Measurements from ENCODE around the gene HDAC9.

The HDAC9 gene

GRCh38 chr7:18583305-18583704 is 87.8 kb downstream of the HDAC9 start:
- peaks cover 5% of the 10 kb centered on the region for H3K36me3 ChIP-seq (ENCODE audit: control insufficient read depth, low read length)
- H3K9me3 ChIP-seq (ENCODE audit: control insufficient read depth, insufficient read depth, low read length) = no peaks in the 10 kb centered on the region
- no peak overlapping the region for H3K27ac ChIP-seq (ENCODE audit: low read depth, low read length)
- no peaks in the 10 kb centered on the region for H3K4me1 ChIP-seq (ENCODE audit: control insufficient read depth, low read length)
- H3K4me2 ChIP-seq (ENCODE audit: low read length) = no peak overlapping the region
- no peaks in the 10 kb centered on the region for H3F3A ChIP-seq (ENCODE audit: control insufficient read depth, insufficient read depth)
- no peaks in the 10 kb centered on the region for H3K9me2 ChIP-seq (replicated peaks; ENCODE audit: control insufficient read depth, low read length)
- no peaks in the 10 kb centered on the region for H3K79me2 ChIP-seq (ENCODE audit: control insufficient read depth, low read length)
- no peak for TF ChIP-seq EZH2phosphoT487 (IDR thresholded peaks at IDR 0.05; ENCODE audit: borderline replicate concordance, low read length)
- TF ChIP-seq, protein P1, sequence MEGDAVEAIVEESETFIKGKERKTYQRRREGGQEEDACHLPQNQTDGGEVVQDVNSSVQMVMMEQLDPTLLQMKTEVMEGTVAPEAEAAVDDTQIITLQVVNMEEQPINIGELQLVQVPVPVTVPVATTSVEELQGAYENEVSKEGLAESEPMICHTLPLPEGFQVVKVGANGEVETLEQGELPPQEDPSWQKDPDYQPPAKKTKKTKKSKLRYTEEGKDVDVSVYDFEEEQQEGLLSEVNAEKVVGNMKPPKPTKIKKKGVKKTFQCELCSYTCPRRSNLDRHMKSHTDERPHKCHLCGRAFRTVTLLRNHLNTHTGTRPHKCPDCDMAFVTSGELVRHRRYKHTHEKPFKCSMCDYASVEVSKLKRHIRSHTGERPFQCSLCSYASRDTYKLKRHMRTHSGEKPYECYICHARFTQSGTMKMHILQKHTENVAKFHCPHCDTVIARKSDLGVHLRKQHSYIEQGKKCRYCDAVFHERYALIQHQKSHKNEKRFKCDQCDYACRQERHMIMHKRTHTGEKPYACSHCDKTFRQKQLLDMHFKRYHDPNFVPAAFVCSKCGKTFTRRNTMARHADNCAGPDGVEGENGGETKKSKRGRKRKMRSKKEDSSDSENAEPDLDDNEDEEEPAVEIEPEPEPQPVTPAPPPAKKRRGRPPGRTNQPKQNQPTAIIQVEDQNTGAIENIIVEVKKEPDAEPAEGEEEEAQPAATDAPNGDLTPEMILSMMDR (IDR thresholded peaks at IDR 0.05; ENCODE audit: low read depth, low read length, poor library complexity, severe bottlenecking) = no peak
- H3K27me3 ChIP-seq (ENCODE audit: control insufficient read depth, low read length) = no peaks in the 10 kb centered on the region
- H4K20me1 ChIP-seq (ENCODE audit: control insufficient read depth, insufficient read depth, low read depth, low read length) = no peaks in the 10 kb centered on the region
- H3K4me3 ChIP-seq (ENCODE audit: low read length) = no peak overlapping the region

GRCh38 chr7:18590241-18590640 is 94.7 kb downstream of the HDAC9 start:
- no peaks in the 10 kb centered on the region for H3K9me2 ChIP-seq (replicated peaks; ENCODE audit: control insufficient read depth, low read length)
- no peak overlapping the region for H3K27ac ChIP-seq (ENCODE audit: low read depth, low read length)
- H3K4me2 ChIP-seq (ENCODE audit: low read length) = peak overlapping the region; percentile 7; the same call in 1 of the 2 replicates
- no peaks in the 10 kb centered on the region for H3K9me3 ChIP-seq (ENCODE audit: control insufficient read depth, insufficient read depth, low read length)
- H3K4me3 ChIP-seq (ENCODE audit: low read length) = no peak overlapping the region
- H4K20me1 ChIP-seq (ENCODE audit: control insufficient read depth, insufficient read depth, low read depth, low read length) = no peaks in the 10 kb centered on the region
- no peaks in the 10 kb centered on the region for H3K79me2 ChIP-seq (ENCODE audit: control insufficient read depth, low read length)
- peaks cover 28% of the 10 kb centered on the region for H3K36me3 ChIP-seq (ENCODE audit: control insufficient read depth, low read length)
- peaks cover 11% of the 10 kb centered on the region for H3K4me1 ChIP-seq (ENCODE audit: control insufficient read depth, low read length)
- H3F3A ChIP-seq (ENCODE audit: control insufficient read depth, insufficient read depth) = no peaks in the 10 kb centered on the region
- H3K27me3 ChIP-seq (ENCODE audit: control insufficient read depth, low read length) = no peaks in the 10 kb centered on the region
- TF ChIP-seq, protein P1 (IDR thresholded peaks at IDR 0.05; ENCODE audit: low read depth, low read length, poor library complexity, severe bottlenecking) = no peak

GRCh38 chr7:18590744-18591340 is 95.3 kb downstream of the HDAC9 start:
- Histone ChIP-seq H3K9me2 (replicated peaks; ENCODE audit: control insufficient read depth, low read length) (no peaks in the 10 kb centered on the region), H3K79me2 (ENCODE audit: control insufficient read depth, low read length) (no peaks in the 10 kb centered on the region), H3K4me2 (ENCODE audit: low read length) (no peak overlapping the region), H3K27ac (ENCODE audit: low read depth, low read length) (no peak overlapping the region), H3K36me3 (ENCODE audit: control insufficient read depth, low read length) (peaks cover 25% of the 10 kb centered on the region), H3F3A (ENCODE audit: control insufficient read depth, insufficient read depth) (no peaks in the 10 kb centered on the region), H4K20me1 (ENCODE audit: control insufficient read depth, insufficient read depth, low read depth, low read length) (no peaks in the 10 kb centered on the region), H3K4me3 (ENCODE audit: low read length) (no peak overlapping the region), H3K27me3 (ENCODE audit: control insufficient read depth, low read length) (no peaks in the 10 kb centered on the region), H3K9me3 (ENCODE audit: control insufficient read depth, insufficient read depth, low read length) (no peaks in the 10 kb centered on the region), H3K4me1 (ENCODE audit: control insufficient read depth, low read length) (peaks cover 11% of the 10 kb centered on the region)
- TF ChIP-seq, protein P1 (IDR thresholded peaks at IDR 0.05; ENCODE audit: low read depth, low read length, poor library complexity, severe bottlenecking) = peak; percentile 72
- TF ChIP-seq EZH2phosphoT487 (IDR thresholded peaks at IDR 0.05; ENCODE audit: borderline replicate concordance, low read length) = no peak

Data from DOHH2 (cell line).